GM19238 (cell line): ENCODE results near the gene GPR107.

ENCODE experiments used
- DNase-seq: peaks from one replicate; pipeline ENCODE4 v3.0.0; 2011; ENCODE audit warnings: low spot score; ENCODE audit not compliant: insufficient read length

Gene GPR107

DNA sequence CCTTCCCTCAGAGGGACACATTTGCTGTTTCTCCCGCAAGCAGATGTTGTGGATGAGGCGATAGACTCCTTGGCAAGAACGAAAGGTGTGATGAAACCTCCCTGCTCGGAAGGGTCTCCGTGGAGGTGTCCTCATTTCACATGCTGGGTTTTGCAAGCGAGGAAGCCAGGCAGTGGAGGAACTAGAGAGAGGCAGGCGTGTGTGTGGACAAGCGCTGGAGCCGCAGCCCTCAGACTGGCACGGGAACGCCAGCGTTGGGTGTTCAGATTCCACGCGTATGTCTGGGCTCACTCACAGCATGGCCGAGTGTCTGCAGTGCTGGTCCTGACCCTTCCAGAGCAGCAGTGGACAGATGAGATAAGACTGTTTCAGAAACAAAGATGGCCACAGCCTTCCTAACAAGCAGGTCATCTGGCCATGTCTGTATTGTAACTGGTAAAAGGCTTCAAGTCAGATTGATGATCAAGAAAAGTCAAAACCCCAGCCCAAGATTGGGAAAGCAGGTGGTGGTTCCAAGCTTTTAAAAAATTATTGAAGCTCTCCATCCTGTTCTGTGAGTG, 83.5 kb downstream of the GPR107 start:
- DNase-seq, result no peak

DNA sequence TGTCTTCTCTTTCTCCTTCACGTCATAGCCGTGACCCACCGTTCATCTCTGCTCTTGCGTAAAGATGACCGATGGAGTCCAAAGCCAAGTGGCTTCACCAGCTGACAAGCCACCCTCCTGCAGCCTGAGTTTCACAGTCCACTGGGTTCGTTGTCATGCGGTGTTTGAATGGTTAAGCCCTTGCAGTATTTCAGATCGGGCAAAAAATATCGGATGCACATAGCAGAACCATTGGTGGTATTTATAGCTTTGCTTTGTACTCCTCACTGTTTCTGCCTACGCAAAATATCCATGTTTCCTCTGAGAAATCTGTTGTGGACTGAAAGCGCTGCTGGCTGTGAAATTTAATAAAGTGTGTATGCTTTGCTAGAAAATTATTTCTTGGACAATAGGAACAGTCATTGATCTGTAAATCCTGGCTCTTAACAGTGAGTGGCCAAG, 84.0 kb downstream of the GPR107 start:
- no peak for DNase-seq

DNA sequence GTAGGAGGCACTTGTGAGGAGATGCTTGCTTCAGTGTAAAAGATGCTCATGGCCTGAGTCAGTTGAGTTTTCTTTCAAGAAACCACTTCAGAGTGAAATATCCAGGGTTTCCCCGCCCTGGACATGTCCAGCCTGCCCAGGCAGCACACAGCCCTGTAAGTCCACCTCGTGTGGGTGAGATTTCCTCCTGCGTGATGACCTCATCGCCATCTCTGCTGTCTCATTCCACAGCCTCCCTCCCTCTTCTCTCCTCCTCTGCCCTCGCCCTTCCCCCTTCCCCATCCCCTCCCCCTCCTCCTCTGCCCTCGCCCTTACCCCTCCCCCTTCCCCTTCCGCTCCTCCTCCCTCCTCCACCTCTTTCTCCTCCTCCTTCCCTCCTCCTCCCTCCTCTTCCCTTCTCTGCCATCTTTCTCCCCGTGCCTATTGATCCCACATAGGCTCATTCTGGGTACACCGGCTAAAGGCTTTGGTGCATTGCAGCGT, 84.5 kb downstream of the GPR107 start:
- DNase-seq, result no peak

DNA sequence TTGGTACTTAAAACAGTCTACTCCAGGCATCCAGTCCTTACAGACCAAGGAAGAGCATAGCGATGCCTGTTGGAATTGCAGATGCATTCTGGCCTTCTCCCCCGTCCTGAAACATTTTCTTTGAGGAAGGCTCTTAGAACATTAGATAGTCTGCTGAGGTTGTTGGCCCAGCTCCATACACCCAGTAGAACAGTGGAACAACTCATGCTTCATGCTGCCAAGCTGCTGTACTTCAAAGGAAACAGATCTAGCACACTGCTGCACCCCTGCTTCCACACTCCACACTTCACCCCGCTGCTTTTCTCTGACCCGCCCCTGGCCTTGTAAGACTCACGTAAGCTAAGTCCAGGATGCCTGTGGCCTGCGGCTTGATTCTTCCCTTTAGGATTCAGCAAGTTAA, 85.1 kb downstream of the GPR107 start:
- no peak for DNase-seq

DNA sequence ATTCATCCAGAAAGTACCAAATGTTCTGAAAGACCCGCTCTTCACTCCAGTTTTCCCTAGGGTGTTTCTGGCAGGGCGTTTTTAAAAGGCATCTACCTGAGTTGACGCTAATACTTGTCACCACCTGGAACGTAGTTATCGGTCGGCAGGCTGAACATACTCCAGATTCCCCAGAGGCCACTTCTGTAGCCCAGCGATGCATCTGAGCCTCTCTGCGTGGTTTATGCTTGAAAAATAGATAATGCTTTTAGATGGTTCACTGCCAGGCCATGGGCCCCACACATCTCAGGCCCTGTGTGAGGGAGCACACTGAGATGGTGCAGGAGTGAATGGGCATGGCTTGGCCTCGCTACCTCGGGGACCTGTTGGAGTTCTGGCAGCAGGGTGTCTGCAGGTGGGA, 85.5 kb downstream of the GPR107 start:
- no peak for DNase-seq

DNA sequence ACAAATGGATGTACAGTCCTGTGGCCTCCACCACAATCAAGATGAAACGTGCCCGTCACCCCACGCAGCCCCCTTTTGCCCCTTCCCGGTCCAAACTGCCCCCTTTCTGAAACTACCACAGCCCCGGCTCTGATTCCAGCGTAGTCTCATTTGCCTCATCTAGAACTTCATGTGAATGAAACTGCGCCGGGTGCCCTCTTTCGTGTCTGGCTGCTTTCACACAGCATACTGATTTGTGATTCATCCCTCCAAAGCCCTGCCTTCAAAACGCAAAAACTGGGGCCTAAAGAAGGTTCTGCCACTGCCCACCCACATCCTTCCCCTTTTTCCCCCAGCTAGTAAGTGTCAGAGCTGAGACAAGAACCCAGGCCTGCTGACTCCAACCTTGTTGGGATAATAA, 87.0 kb downstream of the GPR107 start:
- no peak for DNase-seq

DNA sequence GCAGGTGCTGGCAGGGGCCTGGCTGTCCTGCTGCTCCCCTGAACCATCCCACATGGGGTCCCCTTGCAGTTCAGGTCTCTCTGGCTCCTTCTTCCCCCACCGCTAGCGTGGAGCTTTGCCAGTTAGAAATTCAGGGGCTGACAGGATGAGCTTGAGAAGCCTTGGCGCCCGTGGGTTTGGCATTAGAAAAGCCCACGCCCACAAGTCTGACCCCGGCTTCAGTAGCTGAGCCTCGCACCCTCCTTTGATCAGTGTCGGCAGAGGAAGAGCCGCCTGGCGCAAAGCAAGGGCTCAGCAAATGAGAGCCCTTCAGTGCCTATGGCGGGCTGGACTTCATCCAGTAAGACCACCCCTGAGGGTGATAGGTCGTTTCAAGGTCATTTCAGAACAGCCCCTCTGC, 88.3 kb downstream of the GPR107 start:
- DNase-seq, result no peak

DNA sequence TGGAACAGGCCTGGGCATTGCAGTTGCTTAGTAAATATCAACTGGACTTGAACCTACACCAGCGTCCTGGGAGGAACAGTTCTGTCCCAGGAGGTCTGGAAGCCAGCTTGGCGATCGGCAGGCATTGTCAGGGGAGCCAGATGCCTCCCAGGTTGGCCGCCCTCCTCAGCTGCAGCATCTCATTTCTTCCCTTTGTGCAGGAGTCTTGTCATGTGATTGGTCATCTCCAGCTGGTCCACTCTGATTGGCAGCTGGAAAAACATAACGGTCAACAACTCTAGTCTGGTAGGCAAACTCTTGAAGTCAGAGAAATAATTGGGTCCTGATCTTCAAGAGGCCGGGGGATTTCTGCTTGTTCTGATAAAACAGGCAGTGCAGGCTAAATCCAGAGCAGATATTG, 88.9 kb downstream of the GPR107 start:
- no peak for DNase-seq

DNA sequence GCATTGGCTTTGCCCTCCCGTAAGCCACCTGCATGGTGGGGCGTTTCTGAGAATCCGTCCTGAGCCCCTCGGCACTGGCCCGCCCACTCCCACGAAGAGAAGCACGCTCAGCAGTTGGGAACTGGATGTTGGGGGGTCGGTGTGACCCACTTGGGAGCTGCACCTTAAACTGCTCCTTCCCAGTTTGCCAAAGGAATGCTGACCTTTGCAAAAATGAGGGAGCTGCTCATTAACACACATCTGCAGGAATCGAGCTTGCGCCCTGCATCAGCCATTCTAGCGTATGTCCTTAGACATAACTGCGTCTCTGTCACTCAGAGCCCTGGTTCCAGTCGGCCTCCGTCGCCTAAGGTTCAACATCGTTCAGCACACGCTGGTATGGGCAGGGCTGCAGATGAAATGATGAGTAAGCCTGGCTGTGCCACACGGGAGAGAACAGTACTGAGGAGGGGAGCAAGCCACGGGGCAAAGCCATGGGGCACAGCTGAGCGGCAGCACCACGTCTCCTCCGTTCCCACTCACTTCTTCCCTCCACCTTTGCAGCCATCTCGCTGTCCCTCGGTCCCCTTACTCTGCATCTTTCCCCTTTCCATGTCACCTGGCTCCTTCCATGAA, 89.7 kb downstream of the GPR107 start:
- no peak for DNase-seq

DNA sequence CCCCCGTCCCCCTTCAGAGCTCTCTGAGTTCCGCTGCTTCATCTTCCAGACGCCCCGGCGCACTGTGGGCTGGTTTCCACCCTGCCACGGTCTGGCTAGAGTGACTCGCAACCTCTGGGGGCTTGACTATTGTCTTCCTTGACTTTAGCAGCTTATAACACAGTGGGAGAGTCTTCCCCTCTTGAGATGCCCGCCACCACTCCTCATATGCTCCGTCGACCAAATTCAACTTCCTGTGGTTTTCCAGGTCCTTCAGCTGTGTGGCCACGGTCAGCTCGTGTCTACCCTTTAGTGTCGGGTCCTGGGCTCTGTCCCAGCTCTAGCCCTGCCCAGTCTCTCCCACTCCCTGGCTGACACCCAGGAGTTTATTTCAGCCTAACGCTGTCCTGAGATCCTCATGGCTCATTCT, 90.3 kb downstream of the GPR107 start:
- DNase-seq, result no peak

DNA sequence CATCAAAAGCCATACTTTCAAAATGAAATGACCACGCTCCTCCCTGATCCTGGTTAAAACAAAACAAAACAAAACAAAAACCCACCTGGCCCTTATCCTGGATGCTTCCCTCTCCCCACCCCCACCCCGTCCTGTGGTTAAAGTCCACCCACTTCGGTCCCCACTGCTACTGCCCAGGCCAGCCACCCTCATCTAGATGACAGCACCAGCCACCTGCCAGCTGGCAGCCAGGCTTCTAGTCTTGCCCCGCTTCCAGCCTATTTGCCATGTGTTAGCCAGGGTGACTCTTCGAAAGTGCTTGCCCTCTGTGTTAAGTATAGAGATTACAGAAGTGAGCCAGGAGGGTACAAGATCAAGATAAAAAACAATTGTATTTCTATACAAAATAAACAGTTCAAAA, 91.0 kb downstream of the GPR107 start:
- DNase-seq, result no peak

DNA sequence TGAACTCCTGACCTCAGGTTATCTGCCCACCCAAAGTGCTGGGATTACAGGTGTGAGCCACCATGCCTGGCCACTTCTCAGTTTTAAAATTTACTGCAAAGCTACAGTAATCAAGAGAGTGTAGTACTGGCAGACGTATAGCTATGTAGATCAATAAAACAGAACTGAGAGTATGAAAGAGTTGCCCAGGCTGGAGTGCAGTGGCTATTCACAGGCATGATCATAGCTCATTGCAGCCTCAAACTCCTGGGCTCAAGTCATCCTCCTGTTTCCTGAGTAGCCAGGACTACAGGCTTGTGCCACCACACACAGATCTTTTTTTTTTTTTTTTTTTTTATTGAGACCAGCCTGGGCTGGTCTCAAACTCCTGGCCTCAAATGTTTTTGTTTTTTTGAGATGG, 92.0 kb downstream of the GPR107 start:
- no peak for DNase-seq

DNA sequence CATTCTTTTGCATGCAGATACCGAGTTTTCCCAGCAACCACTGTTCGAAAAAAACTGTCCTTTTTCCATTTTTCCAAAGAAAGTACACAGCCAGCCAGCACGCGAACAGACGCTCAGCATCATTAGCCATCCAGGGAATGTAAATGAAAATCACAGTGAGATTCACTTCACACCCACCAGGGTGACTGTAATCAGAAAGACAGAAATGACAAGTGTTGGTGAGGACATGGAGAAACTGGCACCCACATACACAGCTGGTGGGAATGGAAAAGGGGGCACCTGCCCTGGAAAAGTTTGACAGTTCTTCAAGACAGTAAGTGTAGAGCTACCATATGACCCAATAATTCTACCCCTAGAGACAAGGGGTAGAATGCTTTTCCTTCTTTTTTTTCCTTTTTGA, 93.5 kb downstream of the GPR107 start:
- no peak for DNase-seq

DNA sequence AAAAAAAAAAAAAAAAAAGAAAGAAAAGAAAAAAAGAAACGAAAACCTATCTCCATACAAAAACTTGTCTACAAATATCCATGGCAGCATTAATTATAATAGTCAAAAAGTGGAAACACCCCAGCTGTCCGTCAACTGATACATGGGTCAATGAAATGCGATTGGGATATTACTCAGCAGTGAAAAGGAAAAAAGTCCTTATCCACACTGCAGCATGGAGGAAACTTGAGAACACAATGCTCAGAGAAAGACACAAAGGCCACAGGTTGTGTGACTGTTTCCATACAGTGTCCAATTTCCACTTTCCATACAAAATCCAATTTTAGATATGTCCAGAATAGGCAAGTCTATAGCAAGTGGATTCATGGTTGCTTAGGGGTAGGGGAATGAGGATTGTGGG, 94.2 kb downstream of the GPR107 start:
- no peak for DNase-seq

DNA sequence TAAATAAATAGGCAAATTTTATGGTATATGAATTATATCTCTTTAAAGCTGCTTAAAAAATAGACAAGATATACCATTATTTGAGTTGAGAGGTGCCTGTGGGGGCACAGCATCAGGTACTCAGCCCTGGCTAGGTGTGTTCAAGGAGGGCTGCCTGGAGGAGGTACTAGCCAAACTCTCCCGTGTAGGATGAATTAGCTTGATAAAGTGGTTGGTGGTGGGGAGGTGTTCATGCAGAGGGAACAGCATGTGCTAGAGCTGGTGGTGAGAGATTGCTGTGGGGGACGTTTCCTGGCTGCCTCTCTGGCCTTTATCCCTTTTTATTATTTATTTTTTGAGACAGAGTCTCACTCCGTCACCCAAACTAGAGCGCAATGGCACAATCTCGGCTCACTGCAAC, 95.3 kb downstream of the GPR107 start:
- no peak for DNase-seq

DNA sequence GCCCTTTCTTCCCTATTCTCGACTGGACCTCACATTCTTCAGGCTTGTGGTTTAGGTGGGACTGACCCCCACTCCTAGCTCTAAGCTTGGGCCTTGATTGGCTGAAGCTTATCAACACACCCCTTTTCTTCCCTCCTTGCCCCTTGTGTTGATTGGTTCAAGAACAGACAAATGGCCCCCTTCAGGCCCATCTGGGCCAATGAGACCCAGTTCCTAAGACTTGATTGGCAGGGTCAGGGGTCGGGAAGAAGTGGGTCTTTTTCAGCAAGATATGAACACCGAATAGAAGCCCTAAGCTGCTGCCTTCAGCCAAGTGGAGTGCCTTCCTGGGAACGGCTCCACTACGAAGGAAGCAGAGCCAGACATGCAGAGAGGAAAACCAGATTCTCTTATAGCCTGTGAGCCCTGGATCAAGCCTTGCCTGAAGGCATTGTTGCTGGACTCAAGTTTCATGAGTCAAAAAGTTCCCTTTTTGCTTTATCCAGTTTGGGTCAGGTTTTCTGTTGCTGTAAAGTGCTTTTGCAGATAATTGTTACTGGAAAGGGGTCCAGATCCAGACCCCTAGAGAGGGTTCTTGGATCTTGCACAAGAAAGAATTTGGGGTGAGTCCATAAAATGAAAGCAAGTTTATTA, 96.1 kb downstream of the GPR107 start:
- DNase-seq, result no peak

DNA sequence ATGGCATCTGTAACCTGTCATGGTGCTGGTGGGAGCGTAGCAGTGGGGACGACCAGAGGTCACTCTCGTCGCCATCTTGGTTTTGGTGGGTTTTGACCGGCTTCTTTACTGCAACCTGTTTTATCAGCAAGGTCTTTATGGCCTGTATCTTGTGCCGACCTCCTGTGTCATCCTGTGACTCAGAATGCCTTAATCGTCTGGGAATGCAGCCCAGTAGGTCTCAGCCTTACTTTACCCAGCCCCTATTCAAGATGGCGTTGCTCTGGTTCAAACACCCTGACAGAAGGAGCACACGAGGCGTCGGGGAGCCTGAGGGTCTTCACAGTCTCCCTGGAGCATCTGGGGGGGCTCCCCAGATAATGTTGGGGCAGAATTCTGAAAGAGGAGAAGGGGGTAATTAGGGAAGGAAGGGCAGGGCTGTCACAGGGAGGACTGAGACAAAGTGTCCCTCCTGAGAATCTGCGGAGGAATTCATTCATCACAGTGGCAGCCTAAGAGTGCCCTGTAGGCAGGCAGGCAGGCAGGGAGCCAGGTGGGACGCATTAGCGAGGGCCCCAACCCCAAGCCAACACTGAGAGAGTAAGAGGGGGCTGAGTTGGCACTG, 97.2 kb downstream of the GPR107 start:
- no peak for DNase-seq

DNA sequence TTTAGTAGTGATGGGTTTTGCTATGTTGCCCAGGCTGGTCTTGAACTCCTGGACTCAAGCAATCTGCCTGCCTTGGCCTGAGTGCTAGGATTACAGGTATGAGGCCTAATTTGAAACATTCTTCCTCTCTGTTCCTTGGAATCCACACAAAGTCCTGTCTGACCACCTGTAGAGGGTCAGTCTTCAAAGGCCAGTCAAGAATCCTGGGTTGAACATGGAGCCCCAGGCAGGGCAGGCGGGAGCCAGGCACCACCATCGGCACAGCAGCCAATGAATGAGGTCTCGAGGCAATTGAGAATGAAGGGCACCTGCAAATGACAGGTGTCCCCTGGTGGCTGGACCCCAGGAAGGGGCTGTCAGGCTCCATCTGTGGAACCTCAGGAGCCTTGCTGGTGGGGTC, 101.1 kb downstream of the GPR107 start:
- DNase-seq, result no peak

DNA sequence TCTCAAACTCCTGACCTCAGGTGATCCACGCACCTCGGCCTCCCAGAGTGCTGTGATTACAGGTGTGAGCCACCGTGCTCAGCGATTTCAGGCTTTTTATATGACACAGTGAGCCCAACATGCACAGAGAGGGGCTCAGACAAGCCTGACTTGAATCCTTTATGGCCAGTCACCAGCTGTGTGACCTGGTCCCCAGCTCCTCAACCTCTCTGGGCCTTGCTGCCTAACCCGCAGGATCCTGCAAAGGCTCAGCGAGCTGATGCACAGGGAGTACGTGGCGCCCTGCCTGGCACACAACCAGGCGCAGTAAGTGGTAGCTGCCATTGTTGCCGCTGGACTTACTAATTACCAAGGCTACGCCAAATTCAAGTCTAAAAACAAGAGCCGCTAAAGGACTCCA, 101.9 kb downstream of the GPR107 start:
- DNase-seq, result no peak

DNA sequence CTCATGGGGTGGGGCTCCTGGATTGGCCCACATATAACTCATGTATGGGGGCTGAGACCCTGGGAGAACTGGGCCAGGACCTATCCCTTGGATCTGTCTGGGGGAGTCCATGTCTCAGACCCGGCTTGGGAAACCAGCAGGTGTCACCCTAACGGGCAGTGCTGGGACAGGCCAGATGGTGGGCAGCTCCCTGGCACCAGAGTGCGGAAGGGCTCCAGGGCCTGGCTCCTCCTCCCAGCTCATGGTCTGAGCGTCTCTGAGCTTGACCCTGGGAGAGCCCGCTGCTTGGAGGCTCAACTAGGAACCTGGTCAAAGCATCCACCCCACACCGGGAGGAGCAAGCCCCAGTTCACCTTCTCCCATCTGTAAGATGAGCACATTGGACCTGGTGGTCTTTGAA, 103.0 kb downstream of the GPR107 start:
- no peak for DNase-seq

DNA sequence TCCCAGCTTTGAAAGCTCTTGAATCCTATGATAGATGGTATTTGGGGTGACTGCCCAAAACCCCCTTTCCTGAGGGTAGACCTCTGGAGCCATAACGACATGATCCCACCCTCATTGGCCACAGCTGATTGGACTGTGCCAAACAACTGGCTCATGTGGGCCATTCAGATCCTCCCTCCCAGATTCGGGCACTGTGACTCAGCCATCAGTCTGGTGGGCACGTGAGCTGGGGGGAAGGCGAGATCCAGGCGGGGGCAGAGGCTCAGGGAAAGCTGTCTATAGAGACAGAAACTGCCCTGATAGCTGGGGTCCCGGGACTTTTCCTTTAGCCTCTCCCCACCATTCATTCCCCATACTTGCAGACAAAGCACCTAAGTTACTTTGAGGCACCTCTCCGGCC, 103.4 kb downstream of the GPR107 start:
- no peak for DNase-seq

DNA sequence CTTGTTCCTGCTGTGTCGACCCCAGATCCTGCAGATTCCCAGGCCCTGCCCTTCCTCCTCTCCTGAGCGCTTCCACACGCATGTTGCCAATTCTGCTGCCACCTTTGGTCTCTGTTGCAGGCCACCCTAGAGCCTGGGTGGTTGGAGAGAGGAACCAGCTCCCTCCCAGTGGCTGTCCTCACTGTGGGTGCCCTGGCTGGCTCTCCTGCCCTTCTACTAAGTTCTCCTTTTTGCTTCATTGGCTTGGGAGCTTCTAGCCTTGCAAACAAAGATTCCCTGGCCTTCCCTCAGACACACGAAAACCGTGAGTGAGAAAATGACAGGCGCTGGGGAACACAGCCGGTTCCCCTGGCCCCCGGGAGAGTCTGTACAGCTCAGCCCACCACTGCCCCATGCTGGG, 104.3 kb downstream of the GPR107 start:
- DNase-seq, result no peak

DNA sequence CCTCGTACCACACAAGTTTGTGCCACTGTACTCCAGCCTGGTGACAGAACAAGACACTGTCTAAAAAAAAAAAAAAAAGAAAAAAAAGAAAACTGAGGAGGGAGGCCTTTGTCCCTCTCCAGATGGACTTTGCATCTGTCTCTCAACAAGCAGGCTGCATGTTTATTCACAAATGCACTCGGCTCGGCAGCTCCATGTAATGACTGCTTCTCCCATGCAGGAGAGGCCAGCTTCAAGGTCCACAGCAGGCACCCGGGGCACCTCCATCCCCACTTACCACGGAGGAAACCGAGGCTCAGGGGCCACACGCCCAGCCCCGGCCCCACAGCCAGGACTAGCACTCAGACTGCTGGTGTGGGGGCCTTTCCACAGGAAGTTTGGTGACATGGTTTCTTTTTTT, 105.4 kb downstream of the GPR107 start:
- no peak for DNase-seq
